H9 (cell line): ENCODE data around the gene STAT1. TPM values are rescaled to one million over a fixed set of nuclear protein-coding genes. Genes with fewer than 3 reads are reported as not detected.

Experiments used
- DNase-seq: peaks from one replicate; pipeline ENCODE4 v3.0.0-alpha.2; 2017
- H2AFZ ChIP-seq: one replicate; pipeline ENCODE4 v1.6.1; 2013; ENCODE audit warnings: mild to moderate bottlenecking, low read length, control low read depth, moderate library complexity
- H2AK5ac ChIP-seq: 2 replicates; pipeline ENCODE4 v1.6.1; 2013; ENCODE audit warnings: low read length, control low read depth, mixed read lengths; ENCODE audit not compliant: insufficient read length
- H2BK120ac ChIP-seq: one replicate; pipeline ENCODE4 v1.6.1; 2013; ENCODE audit warnings: low read depth, mild to moderate bottlenecking, low read length, control low read depth, inconsistent platforms; ENCODE audit not compliant: poor library complexity, severe bottlenecking
- H2BK12ac ChIP-seq: 2 replicates; pipeline ENCODE4 v1.6.1; 2013; ENCODE audit warnings: low read length, control low read depth, mixed read lengths, low read depth; ENCODE audit not compliant: insufficient read length
- H2BK15ac ChIP-seq: 2 replicates; pipeline ENCODE4 v1.6.1; 2013; ENCODE audit warnings: low read depth, low read length, control low read depth
- H2BK20ac ChIP-seq: one replicate; pipeline ENCODE4 v1.6.1; 2013; ENCODE audit warnings: low read depth, mild to moderate bottlenecking, low read length, control low read depth, inconsistent platforms; ENCODE audit not compliant: poor library complexity, severe bottlenecking
- H2BK5ac ChIP-seq: 2 replicates; pipeline ENCODE4 v1.6.1; 2013; ENCODE audit warnings: low read length, control low read depth, mixed read lengths; ENCODE audit not compliant: insufficient read length
- H3K14ac ChIP-seq: 2 replicates; pipeline ENCODE4 v1.6.1; 2013; ENCODE audit warnings: low read length, control low read depth; ENCODE audit not compliant: insufficient read depth
- H3K18ac ChIP-seq: 2 replicates; pipeline ENCODE4 v1.6.1; 2013; ENCODE audit warnings: low read depth, mild to moderate bottlenecking, mixed read lengths, low read length, control low read depth; ENCODE audit not compliant: insufficient read length
- H3K23ac ChIP-seq: 2 replicates; pipeline ENCODE4 v1.6.1; 2013; ENCODE audit warnings: low read length, control low read depth, mixed read lengths, low read depth; ENCODE audit not compliant: insufficient read length
- H3K23me2 ChIP-seq: 2 replicates; pipeline ENCODE4 v1.6.1; 2013; ENCODE audit warnings: low read depth, mild to moderate bottlenecking, mixed read lengths, low read length, control low read depth; ENCODE audit not compliant: insufficient read length, poor library complexity, severe bottlenecking
- H3K27ac ChIP-seq: 2 replicates; pipeline ENCODE4 v1.5.1; 2013; ENCODE audit warnings: low read length, control low read depth, mixed read lengths, low read depth; ENCODE audit not compliant: insufficient read length
- H3K27me3 ChIP-seq: 2 replicates; pipeline ENCODE4 v1.6.1; 2013; ENCODE audit warnings: low read length, control low read depth, inconsistent platforms; ENCODE audit not compliant: insufficient read depth
- H3K4ac ChIP-seq: 2 replicates; pipeline ENCODE4 v1.6.1; 2013; ENCODE audit warnings: low read depth, mild to moderate bottlenecking, control low read depth, inconsistent platforms, low read length, moderate library complexity
- H3K4me1 ChIP-seq: 2 replicates; pipeline ENCODE4 v1.6.1; 2013; ENCODE audit warnings: low read length, control low read depth, inconsistent platforms; ENCODE audit not compliant: insufficient read depth
- H3K4me2 ChIP-seq: 2 replicates; pipeline ENCODE4 v1.6.1; 2013; ENCODE audit warnings: low read length, control low read depth, mixed read lengths; ENCODE audit not compliant: insufficient read length, insufficient read depth
- H3K56ac ChIP-seq: 2 replicates; pipeline ENCODE4 v1.6.1; 2013; ENCODE audit warnings: low read depth, mild to moderate bottlenecking, mixed read lengths, low read length, control low read depth; ENCODE audit not compliant: insufficient read length
- H3K79me1 ChIP-seq: 2 replicates; pipeline ENCODE4 v1.6.1; 2013; ENCODE audit warnings: low read depth, mild to moderate bottlenecking, moderate library complexity, low read length, control low read depth, inconsistent platforms; ENCODE audit not compliant: insufficient read depth, poor library complexity, severe bottlenecking
- H3K79me2 ChIP-seq: 2 replicates; pipeline ENCODE4 v1.6.1; 2013; ENCODE audit warnings: low read length, control low read depth, inconsistent platforms; ENCODE audit not compliant: insufficient read depth
- H3K9ac ChIP-seq: 2 replicates; pipeline ENCODE4 v1.6.1; 2013; ENCODE audit warnings: low read length, control low read depth, mixed read lengths; ENCODE audit not compliant: insufficient read length; ENCODE audit errors: extremely low read depth
- H3K9me3 ChIP-seq: one replicate; pipeline ENCODE4 v1.6.1; 2013; ENCODE audit warnings: low read depth, low read length, inconsistent platforms; ENCODE audit not compliant: control insufficient read depth
- H3T11ph ChIP-seq: one replicate; pipeline ENCODE4 v1.6.1; 2013; ENCODE audit warnings: mild to moderate bottlenecking, low read length, control low read depth, inconsistent platforms
- H4K20me1 ChIP-seq: one replicate; pipeline ENCODE4 v1.6.1; 2013; ENCODE audit not compliant: control insufficient read depth, insufficient read length, insufficient read depth
- H4K5ac ChIP-seq: 2 replicates; pipeline ENCODE4 v1.6.1; 2013; ENCODE audit warnings: low read depth, mild to moderate bottlenecking, mixed read lengths, low read length, control low read depth; ENCODE audit not compliant: insufficient read length
- H4K8ac ChIP-seq: replicated peaks from 2 replicates; pipeline ENCODE4 v1.6.1; 2013; ENCODE audit warnings: low read length, control low read depth, mixed read lengths, low read depth; ENCODE audit not compliant: insufficient read length
- H4K91ac ChIP-seq: 2 replicates; pipeline ENCODE4 v1.6.1; 2013; ENCODE audit warnings: low read depth, mild to moderate bottlenecking, moderate library complexity, mixed read lengths, low read length, control low read depth; ENCODE audit not compliant: insufficient read length
- H3K27ac Mint-ChIP-seq, 3 experiments: 2 replicates in 2 of 3; 3 replicates in 1 of 3; pipeline ENCODE4 v1.8.0; 2020 to 2021; ENCODE audit warnings: mixed read lengths in 3 of 3, mild to moderate bottlenecking in 1 of 3, moderate library complexity in 1 of 3
- H3K27me3 Mint-ChIP-seq: 2 replicates; pipeline ENCODE4 v1.8.0; 2021; ENCODE audit warnings: low read depth, mild to moderate bottlenecking, moderate library complexity, mixed read lengths
- H3K36me3 Mint-ChIP-seq, 3 experiments: 2 replicates in 2 of 3; 3 replicates in 1 of 3; pipeline ENCODE4 v1.8.0; 2020 to 2021; ENCODE audit warnings: low read depth in 3 of 3, mixed read lengths in 3 of 3; ENCODE audit not compliant: insufficient read depth in 1 of 3
- H3K4me1 Mint-ChIP-seq, 2 experiments: 2 replicates each; pipeline ENCODE4 v1.8.0; 2020; ENCODE audit warnings: mixed read lengths in 2 of 2
- H3K4me3 Mint-ChIP-seq, 2 experiments: 2 replicates in 1 of 2; 3 replicates in 1 of 2; pipeline ENCODE4 v1.8.0; 2020 to 2021; ENCODE audit warnings: mild to moderate bottlenecking in 2 of 2, mixed read lengths in 2 of 2, moderate library complexity in 1 of 2
- H3K9me3 Mint-ChIP-seq, 2 experiments: 2 replicates in 1 of 2; 3 replicates in 1 of 2; pipeline ENCODE4 v1.8.0; 2020; ENCODE audit warnings: mild to moderate bottlenecking in 2 of 2, mixed read lengths in 2 of 2, moderate library complexity in 1 of 2
- WGBS: extraction: QIAGEN DNeasy Blood & Tissue Kit; methylation state at CpG from one replicate; pipeline ENCODE4 v1.1.7; 2013; ENCODE audit warnings: missing lambda C conversion rate, low lambda C conversion rate, mixed read lengths; ENCODE audit not compliant: insufficient read length; ENCODE audit errors: extremely low coverage; 5-methylcytosine and 5-hydroxymethylcytosine counted together
- total RNA-seq: library from RNA; stranded (reverse); gene quantifications from 2 replicates; pipeline ENCODE4 v1.2.1, GENCODE V29; 2021
- TF ChIP-seq, protein P1 (sequence below): fragments of 200-600 bp; sonication (generic); conservative IDR thresholded peaks from 3 replicates; pipeline ENCODE4 v1.8.0; 2021; ENCODE audit warnings: antibody characterized with exemption, mild to moderate bottlenecking

The STAT1 gene
- total RNA-seq, 1 experiment from 2014 or later = 48.1 TPM

DNA sequence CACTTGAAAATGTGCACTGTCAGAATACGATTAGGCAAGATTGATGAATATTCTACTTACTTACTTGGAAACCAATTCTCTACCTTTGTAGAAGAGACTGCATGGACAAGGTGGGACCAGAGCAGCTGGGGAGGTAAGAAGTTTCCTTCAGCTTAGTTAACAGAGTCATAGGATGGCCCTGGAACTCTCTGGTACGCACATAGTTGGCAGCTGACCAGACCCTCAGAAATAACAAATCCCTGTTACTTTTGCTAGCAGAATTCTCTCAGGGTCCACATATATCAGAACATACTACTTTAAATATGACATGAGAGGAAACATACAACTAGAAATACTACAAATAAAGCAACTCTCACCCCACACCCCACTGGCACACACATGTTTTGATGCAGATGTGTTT is 24.8 kb upstream of the STAT1 start:
- no peak overlapping the region for H3K4ac ChIP-seq
- Mint-ChIP-seq H3K27me3 (no peaks in the 10 kb centered on the region; the same call in 1 of the 2 replicates), H3K4me1 (peaks cover 7% of the 10 kb centered on the region in 2 experiments), H3K36me3 (no peaks in the 10 kb centered on the region), H3K9me3 (no peaks in the 10 kb centered on the region), H3K27ac (no peak overlapping the region), H3K4me3 (no peak overlapping the region)
- no peak overlapping the region for H2AFZ ChIP-seq
- H2BK15ac ChIP-seq = no peak overlapping the region
- TF ChIP-seq, protein P1, sequence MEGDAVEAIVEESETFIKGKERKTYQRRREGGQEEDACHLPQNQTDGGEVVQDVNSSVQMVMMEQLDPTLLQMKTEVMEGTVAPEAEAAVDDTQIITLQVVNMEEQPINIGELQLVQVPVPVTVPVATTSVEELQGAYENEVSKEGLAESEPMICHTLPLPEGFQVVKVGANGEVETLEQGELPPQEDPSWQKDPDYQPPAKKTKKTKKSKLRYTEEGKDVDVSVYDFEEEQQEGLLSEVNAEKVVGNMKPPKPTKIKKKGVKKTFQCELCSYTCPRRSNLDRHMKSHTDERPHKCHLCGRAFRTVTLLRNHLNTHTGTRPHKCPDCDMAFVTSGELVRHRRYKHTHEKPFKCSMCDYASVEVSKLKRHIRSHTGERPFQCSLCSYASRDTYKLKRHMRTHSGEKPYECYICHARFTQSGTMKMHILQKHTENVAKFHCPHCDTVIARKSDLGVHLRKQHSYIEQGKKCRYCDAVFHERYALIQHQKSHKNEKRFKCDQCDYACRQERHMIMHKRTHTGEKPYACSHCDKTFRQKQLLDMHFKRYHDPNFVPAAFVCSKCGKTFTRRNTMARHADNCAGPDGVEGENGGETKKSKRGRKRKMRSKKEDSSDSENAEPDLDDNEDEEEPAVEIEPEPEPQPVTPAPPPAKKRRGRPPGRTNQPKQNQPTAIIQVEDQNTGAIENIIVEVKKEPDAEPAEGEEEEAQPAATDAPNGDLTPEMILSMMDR = no peak
- no peak overlapping the region for H3T11ph ChIP-seq
- no peaks in the 10 kb centered on the region for H3K9me3 ChIP-seq
- H3K9ac ChIP-seq = no peak overlapping the region
- no peak overlapping the region for H2BK120ac ChIP-seq
- no peak overlapping the region for H4K91ac ChIP-seq
- no peaks in the 10 kb centered on the region for H3K79me1 ChIP-seq
- no peak overlapping the region for H4K8ac ChIP-seq
- H2BK12ac ChIP-seq = no peak overlapping the region
- WGBS = no CpG with 5 or more reads among the region's 2 CpGs
- H2AK5ac ChIP-seq = no peak overlapping the region
- no peak overlapping the region for H3K27ac ChIP-seq
- H3K56ac ChIP-seq = no peak overlapping the region
- DNase-seq = no peak
- no peak overlapping the region for H3K4me2 ChIP-seq
- no peaks in the 10 kb centered on the region for H3K79me2 ChIP-seq
- no peak overlapping the region for H4K5ac ChIP-seq
- no peaks in the 10 kb centered on the region; the same call in 1 of the 2 replicates for H3K4me1 ChIP-seq
- H4K20me1 ChIP-seq = no peaks in the 10 kb centered on the region
- no peak overlapping the region for H2BK5ac ChIP-seq
- H3K23me2 ChIP-seq = no peaks in the 10 kb centered on the region
- no peak overlapping the region for H3K23ac ChIP-seq
- no peak overlapping the region for H3K18ac ChIP-seq
- no peaks in the 10 kb centered on the region for H3K27me3 ChIP-seq
- no peak overlapping the region for H2BK20ac ChIP-seq
- H3K14ac ChIP-seq = no peak overlapping the region
